Left renal pelvis (tissue), 4 donors: Measurements from ENCODE around the gene ANGPTL7. TPM values are rescaled to one million over a fixed set of nuclear protein-coding genes. Genes with fewer than 3 reads are reported as not detected.
"Not testable (repeated sequence)": the region's sequence is repeated elsewhere in the genome, so short reads cannot be mapped to it uniquely, and the experiment has no call there.

ENCODE experiments used
- DNase-seq, 4 donors: peaks; one replicate each; pipeline ENCODE4 v3.0.0-alpha.2; 2013; ENCODE audit warnings: low read depth in 4 of 4, low spot score in 3 of 4
- polyA plus RNA-seq, 4 donors: library from polyadenylated mRNA; unstranded; fragments of 120-200 nt; gene quantifications; one replicate each; pipeline ENCODE4 v1.2.1, GENCODE V29; 2013; ENCODE audit not compliant: insufficient read length in 4 of 4

The ANGPTL7 gene
- polyA plus RNA-seq, 4 donors: 0.09 to 1.2 (median 0.10) TPM; not detected in 1

DNA sequence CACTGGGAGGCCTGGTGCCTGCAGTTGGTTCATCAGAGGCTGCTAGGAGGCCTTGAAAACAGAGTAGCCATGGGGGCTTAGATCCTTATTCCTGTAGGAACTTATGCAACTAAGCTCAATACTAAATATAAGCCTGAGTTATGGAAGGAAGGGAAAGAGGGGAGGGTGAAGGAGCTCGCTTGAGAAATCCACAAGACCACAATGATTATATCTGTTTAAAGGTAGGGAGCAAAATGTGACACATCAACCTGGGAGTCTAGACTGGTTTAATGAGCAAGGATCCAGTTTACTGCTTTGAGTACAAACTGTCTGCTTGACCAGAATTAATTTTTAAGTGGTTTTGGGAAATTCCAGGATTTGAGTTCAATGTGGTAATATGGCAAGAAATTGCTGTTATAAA, 20.4 kb upstream of the ANGPTL7 start:
- no peak for DNase-seq

DNA sequence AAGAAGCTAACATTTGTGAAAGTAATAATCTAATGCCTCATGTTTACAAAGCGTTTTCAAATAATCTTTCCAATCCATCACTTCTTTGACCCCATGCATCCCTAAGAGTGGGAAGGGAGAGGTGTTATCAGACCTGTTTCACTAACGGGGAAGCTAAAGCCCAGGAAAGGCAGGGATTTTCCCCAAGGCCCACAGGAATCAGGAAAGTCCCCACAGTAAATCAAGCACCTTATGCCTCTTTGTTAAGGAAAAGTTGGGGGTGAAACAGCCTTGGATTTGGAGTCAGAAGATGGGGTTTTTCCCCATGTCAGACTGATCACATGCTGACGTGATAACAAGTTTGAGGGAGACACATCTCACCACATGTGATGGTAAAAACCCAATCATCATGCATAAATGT, 20.0 kb upstream of the ANGPTL7 start:
- DNase-seq: no peak

DNA sequence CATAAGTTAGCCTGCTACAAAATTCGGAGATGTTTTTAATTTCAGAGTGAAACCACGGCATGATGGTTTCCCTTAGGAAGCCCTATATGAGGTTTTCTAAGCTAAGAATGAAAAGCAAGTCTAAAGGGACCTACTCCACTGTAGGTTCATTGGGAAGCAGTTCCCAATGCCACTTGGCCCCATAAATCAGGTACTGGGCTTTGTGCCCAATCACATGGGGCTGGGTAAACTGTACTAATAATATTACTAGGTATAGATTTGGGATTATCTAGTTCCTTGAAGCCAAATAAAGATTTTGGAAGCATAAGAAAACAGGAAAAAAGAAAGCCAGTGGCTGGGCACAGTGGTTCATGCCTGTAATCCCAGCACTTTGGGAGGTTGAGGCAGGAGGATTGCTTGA, 19.1 kb upstream of the ANGPTL7 start:
- DNase-seq: no peak

DNA sequence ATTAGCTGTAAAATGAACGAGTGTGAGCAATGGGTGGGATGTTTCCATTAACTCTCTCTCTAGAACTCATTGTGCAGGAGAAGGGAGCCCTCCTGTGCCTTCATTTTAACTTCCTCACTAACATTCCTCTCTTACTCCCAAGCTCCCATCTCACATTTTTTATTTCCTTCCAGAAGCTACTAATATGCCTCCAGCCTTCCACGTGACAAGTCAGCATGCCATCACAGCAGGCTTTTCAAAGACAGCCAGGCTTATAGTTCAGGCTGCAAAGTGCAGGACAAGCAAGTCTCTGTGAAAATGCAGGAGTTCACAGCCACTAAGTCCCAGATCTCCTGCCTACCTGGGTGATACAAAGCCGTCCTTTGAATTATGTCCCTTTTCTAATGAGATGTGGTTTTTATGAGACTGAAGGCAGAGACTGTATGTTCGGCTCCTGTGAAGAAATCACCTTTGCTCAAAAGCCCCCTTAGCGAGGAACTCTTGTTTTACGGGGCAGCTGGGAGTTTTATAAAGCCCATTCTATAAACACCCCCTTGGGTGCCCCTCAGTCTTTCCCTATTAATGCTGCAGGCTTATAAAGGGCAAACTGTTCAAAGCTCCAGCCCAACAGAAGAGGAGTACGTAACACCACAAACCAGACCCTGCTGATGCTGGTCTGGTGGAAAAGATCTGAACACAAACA, 14.8 kb upstream of the ANGPTL7 start:
- no peak for DNase-seq

DNA sequence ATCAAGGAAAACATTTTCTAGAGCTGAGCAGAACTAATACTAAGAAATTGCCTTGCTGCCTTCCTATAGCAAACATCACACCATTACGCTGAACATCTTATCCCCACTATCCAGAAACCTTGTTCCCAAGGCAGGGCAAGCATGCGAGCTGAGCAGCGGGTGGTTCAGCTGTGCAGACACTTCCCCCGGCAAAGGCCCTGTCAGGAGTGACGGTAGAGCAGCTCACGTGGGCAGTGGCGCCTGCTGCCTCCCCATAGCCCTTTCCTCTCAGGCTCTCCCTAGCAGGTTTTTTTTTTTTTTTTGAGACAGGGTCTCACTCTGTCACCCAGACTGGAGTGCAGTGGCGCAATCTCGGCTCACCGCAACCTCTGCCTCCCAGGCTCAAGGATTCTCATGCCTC, 13.7 kb upstream of the ANGPTL7 start:
- no peak for DNase-seq

DNA sequence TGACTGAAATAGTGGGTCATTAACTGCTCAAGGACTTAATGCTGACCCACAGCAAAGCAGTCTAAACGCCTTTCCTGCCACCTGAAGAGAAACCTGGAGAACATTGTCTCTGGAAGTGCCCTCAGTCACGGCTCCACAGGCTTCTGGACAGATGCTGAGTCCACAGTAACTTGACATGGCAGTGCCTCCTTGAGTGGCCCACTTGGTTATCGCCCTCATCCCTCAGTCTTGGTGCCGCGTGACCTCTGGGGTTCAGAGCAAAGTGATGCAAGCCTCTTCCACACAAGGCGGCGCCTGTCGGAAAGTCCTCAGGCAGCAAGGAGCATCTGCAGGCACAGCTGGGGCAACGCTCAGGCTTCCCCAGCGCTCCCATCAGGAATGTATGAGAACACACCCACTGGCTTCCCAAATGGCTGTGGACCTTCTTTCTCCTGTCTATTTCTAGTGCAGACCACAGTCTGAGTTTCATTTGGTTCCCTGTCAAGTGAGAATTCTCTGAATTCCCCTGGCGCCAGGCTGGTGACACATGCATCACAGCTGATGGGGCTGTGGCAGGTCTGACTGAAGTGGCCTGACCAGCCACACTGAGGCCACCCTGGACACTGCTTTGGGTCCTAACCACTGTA, 13.0 kb upstream of the ANGPTL7 start:
- no peak for DNase-seq

DNA sequence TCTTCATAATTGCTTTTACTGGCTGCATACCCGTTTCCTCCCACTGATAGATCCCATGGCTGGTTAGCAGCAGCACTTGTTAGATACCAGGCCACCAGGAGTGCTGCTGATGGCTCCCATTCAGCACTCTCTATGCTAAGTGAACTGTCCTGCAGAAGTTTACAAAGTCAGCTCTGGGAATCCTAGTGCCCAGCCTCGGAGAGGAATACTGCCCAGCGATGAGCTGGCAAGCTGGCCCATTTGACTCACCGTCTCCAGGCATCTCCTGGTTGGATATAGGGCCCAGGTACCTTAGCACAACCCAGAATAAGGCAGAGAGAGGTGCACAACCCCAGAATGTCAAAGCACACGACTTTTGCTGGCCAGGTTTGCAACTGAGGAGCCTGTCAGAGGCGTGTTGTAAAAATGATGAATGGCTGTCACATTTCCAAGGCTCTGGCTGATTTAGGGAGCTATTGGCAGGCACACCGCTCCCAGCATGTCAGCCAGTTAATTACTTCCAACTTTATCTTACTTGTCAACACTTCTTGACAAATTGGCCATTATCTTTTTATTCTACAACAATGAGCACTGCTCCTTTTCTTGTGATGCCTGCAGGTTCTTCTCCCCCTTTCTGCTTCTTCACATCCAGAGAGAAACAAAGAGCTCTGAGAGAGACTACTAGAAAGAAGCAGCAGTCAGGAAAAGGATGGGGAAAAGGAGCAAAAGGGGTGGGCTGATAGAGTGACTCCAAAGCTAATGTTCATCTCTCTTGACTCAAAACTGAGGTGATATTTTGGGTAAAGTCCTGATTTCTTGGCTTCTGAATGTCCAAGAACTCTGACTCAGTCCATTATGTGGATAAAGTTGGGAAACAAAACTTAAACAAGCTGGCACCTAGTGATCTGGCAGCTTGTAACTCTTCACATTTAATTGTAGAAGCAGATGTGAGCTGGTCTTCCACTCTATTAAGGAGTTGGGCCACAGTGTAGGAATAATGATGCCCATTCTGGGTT, 10.8 kb upstream of the ANGPTL7 start:
- no peak for DNase-seq

DNA sequence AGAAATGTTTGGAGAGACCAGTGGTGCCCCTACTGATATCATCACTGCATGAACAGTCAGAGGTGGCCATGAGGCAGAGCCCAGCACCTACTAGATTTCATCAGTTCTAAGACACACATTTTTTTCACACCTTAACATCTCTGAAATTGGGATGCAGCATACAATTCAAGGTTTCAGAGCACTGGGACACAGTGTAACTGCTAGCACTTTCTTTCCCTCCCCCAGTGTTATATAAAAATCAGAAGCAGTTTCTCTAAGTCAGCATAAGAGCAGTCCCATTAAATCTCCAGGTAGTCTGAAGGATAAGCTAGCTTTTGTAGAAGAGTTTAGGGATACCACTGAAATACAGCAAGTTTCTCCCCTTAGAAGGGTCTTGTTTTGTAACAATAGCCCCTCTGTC, 10.0 kb upstream of the ANGPTL7 start:
- DNase-seq: no peak

DNA sequence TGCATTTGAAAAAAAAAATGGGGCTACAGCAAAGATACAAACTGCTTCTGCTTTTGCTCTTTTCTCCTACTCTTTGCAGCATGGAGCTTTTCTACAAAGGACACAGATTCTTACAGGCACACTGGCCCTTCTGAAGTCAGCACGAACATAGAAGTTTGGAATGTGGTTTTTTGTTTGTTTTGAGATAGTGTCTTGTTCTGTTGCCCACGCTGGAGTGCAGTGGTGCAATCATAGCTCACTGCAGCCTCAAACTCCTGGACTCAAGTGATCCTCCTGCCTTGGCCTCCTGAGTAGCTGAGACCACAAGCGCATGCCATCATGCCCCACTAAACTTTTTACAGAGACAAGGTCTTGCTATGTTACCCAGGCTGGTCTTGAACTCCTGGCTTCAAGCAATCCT, 9.4 kb upstream of the ANGPTL7 start:
- DNase-seq: not testable (repeated sequence)

DNA sequence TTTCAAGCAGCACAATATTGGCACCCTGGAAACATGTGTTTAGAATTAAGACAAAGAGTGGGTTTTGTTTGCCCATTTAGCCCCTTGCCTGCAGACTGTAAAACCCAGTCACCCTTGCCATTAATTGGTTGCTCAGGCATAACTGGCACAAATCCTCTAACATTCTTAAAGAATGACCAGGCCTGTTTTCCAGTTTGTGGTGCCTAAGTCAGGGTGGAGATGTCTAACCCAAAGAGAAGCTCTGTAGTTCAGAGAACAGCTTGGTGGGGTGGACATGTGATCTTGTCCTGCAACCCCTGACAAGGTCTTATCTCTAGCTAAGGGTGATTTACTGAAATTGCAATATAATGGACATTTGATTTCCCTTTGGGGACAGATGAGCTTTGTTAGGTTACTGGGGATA, 8.8 kb upstream of the ANGPTL7 start:
- no peak for DNase-seq

DNA sequence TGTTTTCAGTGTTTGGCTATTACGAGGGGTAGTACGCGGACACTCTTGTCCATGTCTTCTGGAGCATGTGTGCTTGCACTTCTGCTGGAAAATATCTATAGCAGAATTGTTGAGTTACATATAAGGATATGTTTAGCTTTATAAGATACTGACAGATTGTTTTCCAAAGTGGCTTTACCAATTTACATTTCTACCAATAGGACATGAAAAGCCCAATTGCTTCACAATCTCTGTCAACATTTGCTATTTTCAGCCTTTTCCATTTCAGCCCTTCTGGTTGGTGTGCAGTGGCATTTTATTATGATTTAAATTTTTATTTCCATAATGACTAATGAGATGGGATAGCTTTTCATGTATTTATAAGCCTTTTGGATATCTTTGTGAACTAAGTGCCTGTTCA, 6.3 kb upstream of the ANGPTL7 start:
- DNase-seq: no peak

DNA sequence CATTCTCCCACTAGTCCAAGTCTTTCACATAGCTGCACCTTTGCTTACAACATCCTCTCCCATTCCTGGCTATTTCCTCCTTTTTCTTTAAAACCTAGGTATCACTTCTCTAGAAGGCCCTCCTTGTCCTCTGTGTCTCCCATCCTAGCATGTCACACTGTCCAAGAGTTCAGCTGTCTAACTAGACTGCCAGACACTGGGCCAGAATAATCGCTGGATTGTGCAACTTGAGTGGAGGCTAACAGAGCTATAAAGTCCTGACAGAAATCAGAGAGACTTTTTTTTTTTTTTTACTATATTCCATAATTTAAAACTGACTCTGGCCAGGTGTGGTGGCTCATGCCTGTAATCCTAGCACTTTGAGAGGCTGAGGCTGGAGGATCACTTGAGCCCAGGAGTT, 4.2 kb upstream of the ANGPTL7 start:
- DNase-seq: no peak

DNA sequence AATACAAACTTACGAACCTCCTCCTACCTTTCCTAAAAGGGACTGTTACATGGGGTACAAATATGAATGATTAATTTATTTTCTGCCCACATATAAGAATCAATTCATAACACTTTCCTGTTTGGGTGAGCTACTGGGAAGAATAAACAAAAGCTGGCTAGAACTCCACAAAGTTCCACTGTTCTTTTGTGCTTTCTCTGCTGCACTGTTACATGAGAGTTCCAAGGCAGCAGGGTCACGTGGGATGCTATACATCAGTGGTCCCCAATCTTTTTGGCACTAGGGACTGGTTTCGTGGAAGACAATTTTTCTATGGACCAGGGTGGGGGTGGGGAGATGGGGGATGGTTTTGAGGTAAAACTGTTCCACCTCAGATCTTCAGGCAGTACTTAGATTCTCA, 2.2 kb upstream of the ANGPTL7 start:
- DNase-seq: no peak

DNA sequence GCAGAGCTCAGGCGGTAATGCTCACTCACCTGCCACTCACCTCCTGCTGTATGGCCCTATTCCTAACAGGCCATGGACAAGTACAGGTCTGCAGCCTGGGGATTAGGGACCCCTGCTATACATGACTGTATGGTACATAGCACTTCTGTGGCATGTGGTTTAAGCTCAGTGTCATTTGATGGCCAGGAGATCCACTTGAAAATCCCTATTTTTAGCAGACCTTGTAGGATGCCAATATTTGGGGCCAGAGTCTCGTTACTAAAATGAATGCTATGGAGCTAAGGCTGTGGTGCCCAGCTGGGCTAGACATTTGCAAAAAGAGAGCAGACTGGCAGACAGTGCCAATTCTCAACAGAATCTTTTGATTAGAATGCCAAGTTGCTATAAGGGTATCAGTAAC, 1.7 kb upstream of the ANGPTL7 start:
- DNase-seq: no peak

DNA sequence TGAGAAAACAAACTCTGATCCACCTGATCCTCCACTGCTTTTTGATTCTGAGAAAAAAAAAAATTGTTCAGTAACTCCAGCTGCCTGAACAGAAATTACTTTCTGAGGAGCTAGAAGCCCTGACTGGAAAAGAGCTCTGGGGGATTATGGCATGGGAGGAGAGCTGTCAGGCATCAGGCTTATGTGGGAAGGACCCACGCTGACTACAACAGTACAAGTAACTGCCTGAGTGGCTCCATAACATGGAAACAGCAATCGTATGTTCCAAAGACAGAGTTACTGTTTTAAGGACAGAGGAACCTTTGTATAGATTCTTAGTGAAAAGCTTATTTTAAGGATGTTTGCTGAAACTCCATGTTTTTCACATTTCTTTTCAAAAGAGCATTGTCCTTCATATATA, 1.2 kb upstream of the ANGPTL7 start:
- DNase-seq: no peak

DNA sequence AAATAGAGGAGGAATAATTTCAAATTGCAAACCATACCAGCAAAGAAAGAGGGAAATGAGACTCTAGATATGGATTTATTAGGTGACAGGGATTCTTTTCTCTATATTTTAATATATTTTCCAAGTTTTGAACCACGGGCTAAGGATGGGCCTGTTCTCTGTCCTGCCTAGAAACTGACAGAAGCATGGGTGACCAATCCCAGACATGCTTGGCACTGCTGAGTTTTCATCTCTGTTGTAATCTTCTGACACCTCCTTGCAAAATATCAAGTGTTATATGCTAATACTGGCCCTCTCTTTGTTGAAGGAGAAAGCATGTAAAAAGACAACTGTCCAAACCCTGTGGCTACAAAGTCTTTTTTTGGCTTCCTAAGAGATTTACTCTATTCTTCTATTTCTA, 774 bp upstream of the ANGPTL7 start:
- DNase-seq: no peak

DNA sequence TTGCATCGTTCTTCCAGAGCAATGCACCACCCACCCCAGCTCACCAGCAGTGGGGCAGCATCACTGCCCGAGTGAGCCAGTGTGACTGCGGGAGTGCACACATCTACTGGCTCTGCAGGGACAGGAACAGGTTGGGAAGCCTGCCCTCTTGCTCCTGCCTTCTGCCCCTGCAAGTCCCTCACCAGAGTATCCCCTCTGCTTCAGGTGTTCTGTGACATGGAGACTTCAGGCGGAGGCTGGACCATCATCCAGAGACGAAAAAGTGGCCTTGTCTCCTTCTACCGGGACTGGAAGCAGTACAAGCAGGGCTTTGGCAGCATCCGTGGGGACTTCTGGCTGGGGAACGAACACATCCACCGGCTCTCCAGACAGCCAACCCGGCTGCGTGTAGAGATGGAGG, 4.2 kb downstream of the ANGPTL7 start:
- DNase-seq: no peak

DNA sequence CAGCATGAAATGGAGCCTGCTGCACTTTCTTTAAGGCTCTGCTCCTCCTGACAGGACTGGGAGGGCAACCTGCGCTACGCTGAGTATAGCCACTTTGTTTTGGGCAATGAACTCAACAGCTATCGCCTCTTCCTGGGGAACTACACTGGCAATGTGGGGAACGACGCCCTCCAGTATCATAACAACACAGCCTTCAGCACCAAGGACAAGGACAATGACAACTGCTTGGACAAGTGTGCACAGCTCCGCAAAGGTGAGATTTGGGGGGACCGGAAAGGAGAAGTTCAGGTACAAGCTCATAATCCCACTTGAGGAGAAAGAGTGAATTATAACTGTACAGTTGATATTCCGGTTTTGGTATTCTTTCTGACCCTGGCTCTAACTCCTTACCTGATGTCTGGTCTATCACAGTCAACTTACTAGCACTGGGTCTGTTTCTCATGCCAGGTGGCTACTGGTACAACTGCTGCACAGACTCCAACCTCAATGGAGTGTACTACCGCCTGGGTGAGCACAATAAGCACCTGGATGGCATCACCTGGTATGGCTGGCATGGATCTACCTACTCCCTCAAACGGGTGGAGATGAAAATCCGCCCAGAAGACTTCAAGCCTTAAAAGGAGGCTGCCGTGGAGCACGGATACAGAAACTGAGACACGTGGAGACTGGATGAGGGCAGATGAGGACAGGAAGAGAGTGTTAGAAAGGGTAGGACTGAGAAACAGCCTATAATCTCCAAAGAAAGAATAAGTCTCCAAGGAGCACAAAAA, 5.4 kb downstream of the ANGPTL7 start:
- no peak for DNase-seq

DNA sequence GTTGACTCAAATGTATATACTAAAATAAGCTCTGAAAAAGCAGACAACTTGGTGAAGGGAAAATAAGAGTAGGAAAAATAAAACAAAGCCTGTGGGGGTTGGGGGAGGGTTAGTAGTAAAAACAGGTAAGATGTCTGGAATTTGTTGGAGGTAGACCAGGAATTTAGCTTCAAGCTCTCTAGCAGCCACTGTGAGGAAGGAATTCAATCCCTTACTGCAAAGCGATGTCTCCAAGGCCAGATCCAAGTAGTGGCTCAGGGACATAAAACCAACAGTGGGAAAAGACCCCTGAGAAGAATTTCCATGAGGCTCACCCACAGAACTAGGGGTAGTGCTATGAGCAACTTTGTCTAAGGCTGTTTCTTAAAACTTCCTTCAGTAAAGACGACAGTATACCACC, 7.8 kb downstream of the ANGPTL7 start:
- DNase-seq: no peak

DNA sequence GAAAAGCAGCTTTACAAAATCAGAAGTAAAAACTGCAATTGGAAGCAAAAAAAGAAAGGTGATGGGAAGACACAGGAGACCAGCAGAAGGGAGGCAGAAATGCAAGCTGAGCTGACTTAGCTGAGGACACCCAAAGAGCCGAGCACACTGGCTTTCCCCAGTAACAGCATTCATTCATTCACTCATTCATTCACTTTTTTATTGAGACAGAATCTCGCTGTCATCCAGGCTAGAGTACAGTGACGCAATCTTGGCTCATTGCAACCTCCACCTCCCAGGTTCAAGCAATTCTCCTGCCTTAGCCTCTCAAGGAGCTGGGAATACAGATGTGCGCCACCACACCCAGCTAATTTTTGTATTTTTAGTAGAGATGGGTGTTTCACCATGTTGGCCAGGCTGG, 8.2 kb downstream of the ANGPTL7 start:
- no peak for DNase-seq

DNA sequence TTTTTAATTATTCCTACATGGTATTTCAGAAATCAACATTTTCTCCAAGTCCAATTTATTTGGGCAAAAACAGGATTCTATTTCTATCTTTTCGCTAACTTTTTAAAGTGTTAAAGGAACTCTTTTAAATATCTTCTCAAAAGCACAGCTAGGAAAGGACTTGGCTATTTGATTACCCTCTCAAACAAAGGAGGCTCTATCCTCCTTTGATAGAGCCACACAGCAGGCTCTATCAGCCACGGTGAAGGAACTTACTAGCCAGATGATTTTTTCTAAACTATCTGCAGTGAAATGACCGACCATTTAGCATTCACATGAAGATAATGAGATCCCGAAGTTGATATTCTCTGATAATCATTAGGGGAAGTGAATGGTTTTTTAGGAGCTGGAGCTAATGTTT, 9.1 kb downstream of the ANGPTL7 start:
- DNase-seq: no peak
